Urothelium cell line (cell line): ENCODE measurements around the gene THSD4.
A peak's percentile ranks its signal among the peaks of the same experiment; 100 is the strongest.

Source experiments
- DNase-seq: peaks from one replicate; pipeline ENCODE4 v3.0.0; 2011; ENCODE audit warnings: low spot score, mixed read lengths
- FAIRE-seq: peaks from 2 replicates; lab custom pipeline; 2011; peaks lifted over from hg19 to GRCh38; lab: Jason Lieb, UNC

The THSD4 gene

DNA sequence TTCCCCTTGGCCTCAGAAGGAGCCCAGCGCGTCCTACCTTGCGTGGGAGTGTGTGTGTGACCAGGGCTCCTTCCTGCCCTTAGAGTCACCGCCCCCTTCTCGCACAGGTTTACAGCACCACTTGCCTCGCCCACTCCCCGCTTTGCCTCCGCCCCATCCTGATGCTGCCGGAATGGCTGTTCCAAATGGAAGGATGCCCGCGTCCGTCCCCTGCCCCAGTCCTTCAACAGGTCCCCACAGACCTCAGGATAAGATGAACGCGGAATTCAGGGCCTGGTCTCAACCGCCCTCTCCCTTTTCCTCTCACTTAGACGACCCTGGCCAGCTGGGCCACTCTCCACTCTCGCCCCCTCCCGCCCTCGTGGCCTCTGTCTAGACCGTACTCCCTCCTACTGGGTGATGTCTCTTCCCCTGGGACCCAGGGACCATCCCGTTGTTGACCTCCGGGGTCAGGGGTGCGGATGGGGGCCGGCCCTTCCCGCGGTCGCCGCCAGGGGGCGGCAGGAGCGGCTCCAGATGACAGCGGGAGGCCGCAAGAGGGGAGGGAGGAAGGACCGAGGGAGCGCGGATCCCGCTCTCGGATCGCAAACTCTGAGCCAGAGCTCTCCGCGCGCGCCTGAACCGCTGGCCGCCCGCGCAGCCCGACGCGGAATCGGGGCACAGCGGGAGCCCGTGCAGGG lies at the start of gene THSD4:
TSS of gene THSD4 (plus strand) at position 585 of the 680 bp plus-strand sequence.
- FAIRE-seq (peak; percentile 17), DNase-seq (no peak)

DNA sequence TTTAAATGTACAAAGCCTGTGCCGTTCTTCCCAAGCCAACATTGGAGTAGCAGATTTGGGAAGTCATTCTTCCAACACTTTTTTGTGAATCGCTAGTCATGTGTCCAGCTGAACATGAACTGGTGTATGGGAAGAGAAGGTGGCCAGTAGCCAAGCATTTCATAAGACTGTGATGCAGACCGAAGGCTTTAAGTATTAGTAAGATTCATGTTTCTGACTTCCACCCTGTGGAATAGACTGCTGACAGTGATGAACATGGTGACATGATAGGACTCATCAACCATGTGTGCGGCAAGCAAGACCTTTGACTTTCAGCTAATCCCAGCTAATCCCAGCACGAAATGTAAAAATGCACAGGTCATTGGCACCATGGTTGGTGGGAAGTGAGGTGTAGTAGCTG lies 48.3 kb upstream of the THSD4 start:
- no peak for DNase-seq
- no peak for FAIRE-seq

DNA sequence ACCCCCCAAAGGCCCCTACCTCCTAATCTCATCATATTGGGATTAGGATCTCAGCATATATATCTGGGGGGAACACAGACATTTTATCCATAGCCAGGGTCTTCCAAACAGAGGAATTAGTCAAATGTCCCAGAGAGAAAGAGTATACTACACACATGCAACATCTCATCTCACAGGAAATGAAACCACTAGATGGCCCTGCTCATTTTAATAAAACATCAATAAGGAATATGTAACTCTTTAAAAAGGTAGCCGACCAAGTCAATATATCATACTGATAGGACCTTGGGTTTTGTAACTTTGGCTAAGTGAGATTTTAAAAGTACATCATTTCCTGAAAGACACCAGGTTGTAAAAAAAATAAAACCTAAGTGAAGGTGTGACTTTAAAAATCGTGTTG lies 45.6 kb upstream of the THSD4 start:
- no peak for FAIRE-seq
- no peak for DNase-seq

DNA sequence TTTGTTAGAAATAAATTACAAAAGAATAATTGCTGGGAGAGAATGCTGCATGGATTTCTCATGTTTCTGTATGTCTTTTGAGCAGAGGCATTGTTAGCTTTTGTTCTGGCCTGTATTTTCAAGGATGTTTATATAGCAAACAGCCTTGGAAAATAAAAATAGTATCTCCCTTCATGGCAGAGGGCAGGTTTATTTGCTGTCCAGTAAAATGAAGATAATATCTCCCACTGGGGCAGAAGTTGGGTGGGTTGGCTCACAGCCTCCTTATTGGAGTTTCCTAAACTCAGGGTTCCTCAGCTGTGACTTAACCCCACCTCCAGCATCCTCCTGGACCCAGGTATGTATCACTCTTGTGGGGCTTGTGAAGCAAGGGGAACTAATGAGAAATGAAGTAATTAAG lies 43.7 kb upstream of the THSD4 start:
- DNase-seq (no peak), FAIRE-seq (no peak)

DNA sequence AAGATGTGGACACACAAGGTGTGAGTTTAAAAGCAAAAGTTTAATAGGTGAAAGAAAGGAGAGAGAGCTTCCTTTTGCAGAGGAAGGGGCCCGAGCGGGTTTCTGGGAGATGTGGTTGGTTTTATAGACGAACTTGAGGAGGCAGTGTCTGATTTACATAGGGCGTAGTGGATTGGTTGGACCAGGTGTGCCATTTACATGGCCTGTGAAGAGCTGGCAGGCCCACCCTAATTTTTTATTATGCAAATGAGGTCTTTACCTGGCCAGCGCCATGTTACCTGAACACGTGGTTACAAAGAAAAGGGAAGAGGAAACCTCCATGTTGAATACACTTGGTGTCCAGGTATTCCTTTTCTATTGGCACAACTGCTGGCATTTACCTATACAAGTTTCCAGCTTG lies 42.8 kb upstream of the THSD4 start:
- FAIRE-seq (no peak), DNase-seq (no peak)

DNA sequence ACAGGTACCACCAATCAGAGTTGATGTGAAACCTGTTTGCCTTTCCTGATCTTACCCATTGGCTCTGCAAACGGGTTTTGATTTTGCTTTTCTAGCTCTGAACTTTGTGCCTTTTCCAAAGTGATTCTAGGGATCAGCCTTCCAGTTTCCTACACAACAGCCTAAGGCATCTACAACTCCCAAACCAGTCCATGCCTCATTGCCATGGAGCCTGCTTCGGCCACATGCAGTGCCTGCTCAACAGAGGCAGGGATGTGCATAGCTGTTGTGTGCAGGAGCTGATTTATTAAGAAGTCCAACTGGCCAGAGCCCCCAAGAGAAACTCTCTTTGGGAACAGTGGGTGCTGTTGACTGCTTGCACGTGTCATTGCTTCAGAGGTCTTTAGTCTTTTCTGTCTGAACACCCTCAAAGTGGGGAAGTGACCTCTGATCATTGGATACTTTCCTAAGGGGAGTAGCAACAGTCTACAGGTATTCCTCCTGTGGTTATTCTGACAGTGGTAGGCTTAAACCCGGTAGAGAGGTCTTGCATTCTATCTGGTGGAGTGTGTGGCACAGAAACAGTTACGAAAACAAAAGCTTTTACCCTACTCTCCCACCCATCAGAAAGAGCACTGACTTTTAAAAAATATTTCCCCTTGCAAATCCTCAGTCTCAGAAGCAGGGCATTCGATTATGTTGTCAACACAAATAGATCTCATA lies 36.6 kb upstream of the THSD4 start:
- DNase-seq (no peak), FAIRE-seq (no peak)

DNA sequence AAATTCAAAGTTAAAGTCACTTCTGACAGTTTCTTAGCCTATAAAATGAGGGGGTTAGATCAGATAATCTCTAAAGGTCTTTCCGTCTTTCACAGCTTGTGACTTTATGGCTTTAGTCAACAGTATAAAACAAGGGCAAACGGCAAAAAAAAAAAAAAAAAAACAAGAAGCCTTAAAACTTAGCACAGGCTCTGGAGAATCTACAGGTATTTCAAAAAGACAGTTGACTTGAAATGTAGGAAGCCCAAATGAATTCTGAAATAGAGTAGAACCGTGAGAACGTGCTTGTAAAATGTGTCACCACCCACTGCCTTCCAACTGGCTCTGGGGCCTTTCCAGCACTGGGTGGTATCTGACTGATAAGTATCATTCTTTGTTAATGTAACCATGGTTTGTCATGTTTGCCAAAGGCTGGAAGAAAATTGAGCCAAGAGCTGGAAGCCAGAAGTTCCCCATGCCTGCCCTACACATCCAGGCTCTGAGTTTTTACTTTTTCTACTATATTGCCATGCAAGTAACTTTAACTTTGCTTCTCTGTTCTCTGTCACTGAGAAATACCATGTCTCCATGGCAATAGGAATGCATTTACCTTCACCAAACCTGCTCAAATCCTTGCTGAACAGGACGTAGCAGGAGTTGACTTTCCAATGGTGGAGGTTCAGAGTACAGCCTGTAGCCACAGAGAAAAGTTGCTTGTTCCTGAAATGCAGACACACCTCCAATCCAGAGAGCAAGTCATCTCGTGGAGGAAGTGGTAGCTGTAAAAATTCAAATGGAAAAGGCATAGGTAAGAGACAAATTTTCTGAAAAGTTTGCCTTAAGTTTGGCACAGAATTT lies 35.8 kb upstream of the THSD4 start:
- peak; percentile 52 for FAIRE-seq
- DNase-seq: no peak

DNA sequence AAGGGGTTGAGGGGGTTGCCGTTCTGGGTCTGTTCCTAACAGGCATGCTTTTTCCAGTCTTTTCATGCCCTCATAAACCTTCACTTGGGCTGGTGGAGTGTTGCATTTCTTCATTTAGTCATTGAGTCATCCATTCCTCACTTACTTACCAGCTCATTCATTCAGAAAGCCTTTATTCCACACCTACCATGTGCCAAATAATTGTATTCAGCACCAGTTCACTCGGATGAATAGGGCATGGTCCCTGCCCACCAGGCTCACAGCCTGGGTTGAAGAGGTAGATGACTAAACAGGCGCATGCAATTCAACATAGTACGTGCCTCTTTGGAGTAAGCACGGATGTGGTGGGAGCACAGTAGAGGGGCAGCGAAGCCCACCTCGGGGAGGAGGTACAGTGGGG lies 35.1 kb upstream of the THSD4 start:
- DNase-seq: no peak
- no peak for FAIRE-seq

DNA sequence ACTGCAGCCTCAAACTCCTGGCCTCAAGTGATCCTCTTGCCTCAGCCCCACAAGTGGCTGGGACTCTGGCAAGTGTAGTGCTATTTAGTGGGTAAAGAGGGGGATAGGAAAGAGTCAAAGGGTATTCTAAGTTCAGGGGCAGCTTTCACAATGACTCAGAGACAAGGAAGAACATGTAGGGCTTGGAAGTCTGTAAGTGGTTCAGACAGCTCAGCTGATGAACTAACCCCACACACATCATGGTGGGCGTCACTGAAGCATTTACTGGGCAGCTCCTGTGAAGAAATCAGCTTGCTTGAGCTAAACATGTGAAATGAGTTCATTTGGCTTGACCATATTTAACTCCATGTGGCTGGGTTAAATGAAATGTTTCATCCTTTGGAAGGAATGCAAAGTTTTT lies 34.6 kb upstream of the THSD4 start:
- no peak for FAIRE-seq

DNA sequence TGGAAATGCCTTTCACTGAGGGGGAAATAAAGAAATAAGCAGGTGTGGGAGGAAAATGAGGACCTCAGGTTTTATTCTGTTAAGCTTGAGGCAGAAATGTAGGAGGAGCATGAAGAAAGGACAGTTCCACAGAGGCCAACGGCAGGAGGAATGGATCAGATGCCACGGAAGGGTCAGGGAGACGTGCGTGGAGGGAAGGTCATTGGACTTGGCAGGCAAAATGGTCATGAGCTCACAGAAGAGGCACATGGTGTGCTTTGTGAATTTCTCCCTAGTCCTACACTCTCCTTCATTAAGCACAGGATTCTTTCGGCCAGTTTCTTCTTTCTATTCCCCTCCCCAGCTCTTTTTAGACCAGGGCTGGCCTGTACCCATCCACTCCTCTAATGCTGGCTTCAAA lies 32.5 kb upstream of the THSD4 start:
- no peak for FAIRE-seq
- no peak for DNase-seq

More for the DNA sequence above, 34.6 kb upstream of the THSD4 start:
- no peak for DNase-seq

DNA sequence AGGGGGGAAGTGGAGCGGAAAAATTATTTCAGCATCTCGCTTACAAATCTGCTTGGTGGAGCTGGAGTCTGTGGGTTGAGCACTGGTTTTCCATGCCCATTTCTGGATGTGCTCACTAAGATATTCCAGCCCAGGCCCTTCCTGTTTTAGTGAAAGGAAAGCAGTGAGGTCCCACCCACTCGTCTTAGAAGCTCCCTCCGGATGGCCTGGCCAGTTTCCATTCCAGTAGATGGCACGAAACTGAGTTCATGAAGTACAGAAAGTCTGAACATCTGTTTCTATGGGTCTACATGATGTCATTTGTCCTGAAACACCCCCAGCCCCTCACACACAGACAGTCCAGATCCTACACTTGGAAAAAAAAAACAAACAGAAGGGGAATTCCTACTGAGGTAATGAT lies 31.9 kb upstream of the THSD4 start:
- DNase-seq (no peak), FAIRE-seq (peak; percentile 32)

DNA sequence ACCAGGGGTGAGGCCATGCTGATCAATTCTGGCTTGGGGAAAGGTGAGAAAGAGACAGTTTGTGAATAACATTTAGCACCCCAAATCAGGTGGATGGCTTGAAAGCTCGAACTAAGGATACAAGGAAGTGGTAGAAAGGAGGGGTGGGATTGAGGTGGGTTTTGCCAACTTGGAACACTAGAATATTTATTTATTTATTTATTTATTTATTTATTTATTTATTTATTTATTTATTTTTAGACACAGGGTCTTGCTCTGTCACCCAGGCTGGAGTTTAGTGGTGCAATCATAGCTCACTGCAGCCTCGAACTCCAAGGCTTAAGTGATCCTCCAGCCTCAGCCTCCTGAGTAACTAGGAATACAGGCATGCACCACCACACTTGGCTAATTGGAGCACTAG lies 31.0 kb upstream of the THSD4 start:
- FAIRE-seq (no peak), DNase-seq (no peak)

DNA sequence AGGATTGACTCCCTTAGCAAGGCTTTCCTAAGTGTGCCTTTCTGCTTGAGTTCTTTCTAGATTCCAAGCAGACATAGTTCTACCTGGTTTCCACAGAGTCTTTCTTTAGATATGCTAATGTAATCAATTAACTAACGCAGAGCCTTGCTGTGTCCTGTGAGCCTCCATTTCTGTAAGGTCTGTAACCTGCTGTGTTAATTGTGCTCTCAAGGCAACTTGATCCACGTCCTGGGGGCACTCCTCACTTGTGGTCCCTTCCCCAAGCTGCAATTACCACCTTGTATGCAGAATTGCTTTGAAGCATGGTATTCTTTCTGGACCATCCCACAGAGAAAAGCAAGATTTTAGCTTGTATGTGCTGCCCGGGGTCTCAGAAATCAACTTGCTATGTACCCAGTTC lies 29.5 kb upstream of the THSD4 start:
- no peak for DNase-seq
- no peak for FAIRE-seq

DNA sequence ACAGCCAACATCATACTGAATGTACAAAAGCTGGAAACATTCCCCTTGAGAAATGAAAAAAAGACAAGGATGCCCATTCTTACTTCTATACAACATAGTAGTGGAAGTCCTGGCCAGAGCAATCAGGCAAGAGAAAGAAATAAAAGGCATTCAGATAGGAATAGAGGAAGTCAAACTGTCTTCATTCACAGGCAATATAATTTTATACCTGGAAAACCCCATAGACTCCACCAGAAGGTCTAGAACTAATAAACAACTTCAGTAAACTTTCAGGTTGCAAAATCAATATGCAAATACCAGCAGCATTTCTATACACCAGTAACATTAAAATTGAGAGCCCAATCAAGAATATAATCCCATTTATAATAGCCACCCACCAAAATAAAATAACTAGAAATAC lies 27.1 kb upstream of the THSD4 start:
- FAIRE-seq: no peak
- no peak for DNase-seq

DNA sequence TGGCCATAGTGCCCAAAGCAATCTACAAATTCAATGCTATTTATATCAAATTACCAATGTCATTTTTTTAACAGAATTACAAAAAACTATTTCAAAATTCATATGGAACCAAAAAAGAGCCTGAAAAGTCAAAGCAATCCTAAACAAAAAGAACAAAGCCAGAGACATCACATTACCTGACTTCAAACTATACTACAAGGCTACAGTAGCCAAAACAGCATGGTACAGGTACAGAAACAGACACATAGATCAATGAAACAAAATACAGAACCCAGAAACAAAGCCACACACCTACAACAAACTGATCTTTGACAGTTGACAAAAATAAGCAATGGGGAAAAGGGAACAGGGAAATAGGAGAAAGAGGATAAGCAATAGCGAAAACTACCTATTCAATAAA lies 26.6 kb upstream of the THSD4 start:
- FAIRE-seq (no peak), DNase-seq (no peak)

DNA sequence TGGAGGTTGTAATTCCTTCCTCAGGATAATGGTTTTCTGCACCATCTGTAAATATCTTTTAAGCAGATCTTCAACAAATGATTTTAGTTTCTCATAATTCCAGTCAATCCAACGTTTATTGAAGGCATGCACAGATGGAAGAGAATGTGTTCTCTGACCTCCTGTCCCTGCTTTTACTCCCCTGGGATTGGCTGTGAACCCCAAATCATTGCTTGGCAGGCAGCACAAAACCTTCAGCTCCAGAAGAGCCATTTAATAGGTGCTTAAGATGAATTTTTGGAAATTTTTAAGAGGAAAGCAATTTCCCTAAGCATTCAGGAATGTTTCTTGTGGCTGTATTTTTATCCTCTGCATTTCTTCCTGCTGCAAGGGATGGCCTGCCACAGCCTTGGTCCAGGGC lies 25.5 kb upstream of the THSD4 start:
- no peak for DNase-seq
- no peak for FAIRE-seq

DNA sequence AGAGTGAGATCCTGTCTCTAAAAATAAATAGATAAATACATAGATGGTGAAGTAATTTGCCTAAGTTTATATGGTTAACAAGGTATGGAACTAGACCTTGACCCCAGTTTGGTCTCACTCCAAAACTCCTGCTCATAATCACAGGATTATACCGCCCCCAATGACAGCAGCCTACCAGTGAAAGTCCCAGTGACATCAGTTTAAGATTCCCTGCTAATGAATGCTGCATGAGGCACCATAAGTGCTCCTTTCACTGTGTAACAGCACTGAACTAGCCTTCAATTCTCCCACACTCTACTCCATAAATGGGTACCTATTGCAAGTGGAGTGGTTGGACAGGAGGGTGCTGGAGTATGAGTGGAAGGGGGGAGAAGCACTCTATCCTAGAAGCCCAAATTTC lies 23.7 kb upstream of the THSD4 start:
- DNase-seq (no peak), FAIRE-seq (peak; percentile 9)

DNA sequence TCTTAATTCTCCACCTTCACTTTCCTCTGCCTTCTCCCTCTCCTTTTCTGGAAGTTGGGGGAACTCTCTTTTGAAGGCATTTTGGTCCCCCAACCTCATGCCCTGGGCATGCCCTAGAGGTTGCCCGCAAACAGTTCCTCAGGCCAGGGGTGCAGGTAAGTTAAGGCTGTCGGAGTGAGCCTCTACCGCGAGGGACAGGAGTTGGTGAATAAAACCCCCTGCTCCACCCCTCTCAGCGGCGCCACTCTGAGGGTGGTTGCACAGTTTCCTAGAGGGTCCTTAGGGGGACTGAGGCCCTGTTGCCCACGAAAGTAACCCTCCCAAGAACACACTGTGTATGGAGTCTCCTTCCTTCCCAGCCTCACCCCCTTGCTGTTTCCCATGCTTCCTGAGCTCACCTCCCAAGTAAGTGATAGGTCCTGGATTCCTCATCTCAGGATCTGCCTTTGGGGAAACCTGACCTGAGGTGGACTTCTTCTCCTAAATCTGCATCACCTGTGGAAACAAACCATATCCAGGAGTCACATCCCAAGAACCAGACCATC lies 23.1 kb upstream of the THSD4 start:
- FAIRE-seq: no peak
- no peak for DNase-seq

DNA sequence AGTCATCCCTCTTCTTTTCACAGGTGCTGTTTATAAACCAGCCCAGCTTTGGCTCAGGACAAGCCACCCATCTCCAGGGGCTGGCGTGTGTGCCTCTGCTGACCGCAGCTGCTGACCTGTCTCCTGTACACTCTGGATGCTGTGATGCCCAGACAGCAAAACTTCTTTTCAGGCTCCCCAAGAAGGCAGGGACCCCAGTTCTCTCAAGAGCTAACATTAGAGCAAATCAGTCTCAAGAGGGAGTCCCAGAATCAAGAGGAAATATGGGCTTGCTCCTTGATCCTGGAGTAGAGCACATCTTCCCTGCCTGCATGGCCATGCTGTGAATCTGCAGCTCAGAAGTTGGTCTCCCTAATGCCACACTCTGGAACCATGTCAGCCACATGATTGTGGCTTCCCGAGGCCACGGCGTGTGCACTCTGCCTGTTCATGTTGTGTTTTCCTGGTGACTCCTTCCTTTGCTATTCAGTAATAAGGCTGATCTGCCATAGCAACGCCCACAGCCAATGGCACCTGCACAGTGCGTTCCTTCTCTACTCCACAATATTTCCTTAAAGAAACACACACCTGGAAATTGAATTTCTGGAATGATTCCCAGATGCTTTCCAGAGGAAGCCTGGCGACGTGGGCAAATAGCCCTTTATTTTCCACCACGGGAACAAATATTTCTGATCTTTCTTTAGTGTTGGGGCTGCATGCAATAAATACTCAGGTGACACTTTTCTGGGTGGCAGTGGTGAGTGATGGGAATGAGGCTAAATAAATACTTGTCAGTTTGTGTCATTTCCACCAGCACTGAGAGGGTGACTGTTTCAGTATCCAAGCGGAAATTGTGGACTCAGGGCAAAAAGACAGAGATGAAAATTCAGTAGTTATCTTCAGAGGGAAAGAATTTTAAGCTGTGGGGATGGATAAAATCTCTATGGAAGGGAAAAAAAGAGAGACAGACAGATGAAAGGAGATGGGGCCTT lies 21.9 kb upstream of the THSD4 start:
- FAIRE-seq: peak; percentile 94
- DNase-seq: peak; percentile 92

DNA sequence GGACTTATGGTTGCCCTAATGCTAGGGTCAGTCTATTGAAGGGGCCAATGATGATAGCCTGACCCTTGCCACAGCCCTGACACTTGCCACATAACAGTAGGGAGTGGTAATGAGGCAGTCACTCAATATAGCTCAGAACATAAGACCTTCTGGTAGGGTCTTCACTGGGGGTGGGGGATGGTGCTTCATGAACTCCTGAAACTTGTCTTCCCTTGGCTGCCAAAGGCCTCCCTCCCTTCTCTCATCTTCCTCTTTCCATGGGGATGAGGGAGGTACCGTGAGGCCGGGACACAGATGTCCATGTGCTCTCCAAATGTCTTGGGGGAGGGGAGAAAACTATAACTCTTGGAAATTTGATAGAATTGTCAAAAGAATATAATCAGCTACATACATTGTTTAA lies 21.1 kb upstream of the THSD4 start:
- FAIRE-seq: no peak
- no peak for DNase-seq
